ENCODE data around the gene UNC45B. TPM values are rescaled to one million over a fixed set of nuclear protein-coding genes. Genes with fewer than 3 reads are reported as not detected.

UNC45B gene
- total and polyA plus RNA-seq, 2 of the 8 experiments (the other 6 are each of a cell fraction or from before 2014, with no cell fraction given) = 0.06 to 0.15 TPM

GRCh38 chr17:35142467-35142796 is 5.2 kb upstream of the UNC45B start (continued):
- no peak for TF ChIP-seq EP300 (IDR thresholded peaks at IDR 0.05; ENCODE audit: borderline replicate concordance in 1 of 2, low read depth in 2 of 2, low read length in 2 of 2)
